ENCODE data around the gene LMAN1. TPM values are rescaled to one million over a fixed set of nuclear protein-coding genes. Genes with fewer than 3 reads are reported as not detected.

Gene LMAN1
- total and polyA plus RNA-seq, 4 donors = 77.2 to 265 (median 98.6) TPM

DNA sequence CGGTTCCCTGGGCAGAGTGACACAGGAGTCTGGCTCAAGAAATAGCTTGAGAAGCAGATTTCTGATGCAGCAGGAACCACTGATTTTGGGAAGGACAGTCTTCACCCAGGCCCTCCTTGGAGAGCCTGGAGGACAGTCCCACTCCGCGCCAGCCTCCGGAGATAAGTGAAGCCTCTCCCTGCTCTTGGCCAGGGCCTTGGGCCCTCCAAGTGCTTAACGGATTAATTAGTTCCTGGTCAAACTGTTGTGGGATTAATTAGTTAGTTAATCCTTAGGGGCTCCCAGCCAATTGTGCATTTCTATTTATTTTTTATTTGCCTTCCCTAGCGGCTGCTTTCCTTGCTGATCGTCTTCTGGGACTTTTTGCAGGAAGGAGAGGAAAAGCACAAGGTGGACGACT lies 60.2 kb downstream of the LMAN1 start:
- TF ChIP-seq RAD21 (IDR thresholded peaks at IDR 0.05) = no peak
- no peak for TF ChIP-seq GABPA (IDR thresholded peaks at IDR 0.05 in 1 of 2, conservative IDR thresholded peaks at IDR 0.05 in 1 of 2)
- no peak for TF ChIP-seq RXRA (IDR thresholded peaks at IDR 0.05)
- Histone ChIP-seq H3K4me3 (ENCODE audit: low read depth in 1 of 3, low read length in 3 of 3) (no peak overlapping the region), H3K9me3 (ENCODE audit: control insufficient read depth in 4 of 4, low read length in 3 of 4) (no peaks in the 10 kb centered on the region), H3K9ac (ENCODE audit: low read depth in 1 of 2, low read length in 2 of 2) (no peak overlapping the region), H3K27me3 (ENCODE audit: control insufficient read depth in 4 of 4, insufficient read depth in 4 of 4, low read length in 3 of 4) (peaks cover 0 to 5% (median 2%) of the 10 kb centered on the region in 4 donors), H3K36me3 (ENCODE audit: control insufficient read depth in 4 of 4, insufficient read depth in 3 of 4, low read depth in 1 of 4, low read length in 3 of 4) (no peaks in the 10 kb centered on the region), H3K27ac (ENCODE audit: low read depth in 1 of 2, low read length in 2 of 2) (no peak overlapping the region), H3K4me1 (ENCODE audit: control insufficient read depth in 4 of 4, insufficient read depth in 4 of 4, low read length in 3 of 4) (no peaks in the 10 kb centered on the region)
- WGBS = 75% methylated on average over 8 of the region's 8 CpGs
- no peak for DNase-seq (ENCODE audit: low spot score)

DNA sequence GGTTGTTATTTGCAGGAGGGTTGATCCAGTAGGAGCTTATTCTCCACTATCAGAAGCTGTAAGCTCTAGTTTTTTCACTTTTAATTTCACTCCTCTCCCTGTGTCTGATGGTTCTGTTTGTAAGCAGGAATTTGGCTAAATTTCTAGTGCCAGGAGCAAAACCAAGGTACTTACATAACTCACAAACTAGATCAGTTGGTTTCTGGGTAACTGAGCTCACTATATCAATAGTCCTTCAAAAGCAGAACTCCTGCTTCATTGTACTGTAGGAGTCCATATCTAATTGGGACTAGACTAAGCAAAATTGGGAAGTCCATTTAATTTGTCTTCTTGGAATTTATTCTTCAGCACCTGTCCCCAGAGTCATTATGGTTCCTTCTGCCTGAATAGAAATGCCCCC lies 65.7 kb downstream of the LMAN1 start:
- H3K27ac ChIP-seq (ENCODE audit: low read depth in 1 of 2, low read length in 2 of 2) = no peak overlapping the region
- H3K9me3 ChIP-seq (ENCODE audit: control insufficient read depth in 4 of 4, low read length in 3 of 4) = no peaks in the 10 kb centered on the region
- DNase-seq (ENCODE audit: low spot score) = no peak
- no peak for TF ChIP-seq FOXA1 (IDR thresholded peaks at IDR 0.05)
- TF ChIP-seq SP1 (IDR thresholded peaks at IDR 0.05) = no peak
- TF ChIP-seq NR2F2 (IDR thresholded peaks at IDR 0.05) = no peak
- TF ChIP-seq RXRA (IDR thresholded peaks at IDR 0.05) = no peak
- TF ChIP-seq GABPA (IDR thresholded peaks at IDR 0.05 in 1 of 2, conservative IDR thresholded peaks at IDR 0.05 in 1 of 2) = no peak
- no peak for TF ChIP-seq FOXA2 (IDR thresholded peaks at IDR 0.05)
- no peak for TF ChIP-seq JUND (IDR thresholded peaks at IDR 0.05)
- no peak for TF ChIP-seq YY1 (IDR thresholded peaks at IDR 0.05)
- TF ChIP-seq HNF4A (conservative IDR thresholded peaks at IDR 0.05) = no peak
- TF ChIP-seq, protein P1, sequence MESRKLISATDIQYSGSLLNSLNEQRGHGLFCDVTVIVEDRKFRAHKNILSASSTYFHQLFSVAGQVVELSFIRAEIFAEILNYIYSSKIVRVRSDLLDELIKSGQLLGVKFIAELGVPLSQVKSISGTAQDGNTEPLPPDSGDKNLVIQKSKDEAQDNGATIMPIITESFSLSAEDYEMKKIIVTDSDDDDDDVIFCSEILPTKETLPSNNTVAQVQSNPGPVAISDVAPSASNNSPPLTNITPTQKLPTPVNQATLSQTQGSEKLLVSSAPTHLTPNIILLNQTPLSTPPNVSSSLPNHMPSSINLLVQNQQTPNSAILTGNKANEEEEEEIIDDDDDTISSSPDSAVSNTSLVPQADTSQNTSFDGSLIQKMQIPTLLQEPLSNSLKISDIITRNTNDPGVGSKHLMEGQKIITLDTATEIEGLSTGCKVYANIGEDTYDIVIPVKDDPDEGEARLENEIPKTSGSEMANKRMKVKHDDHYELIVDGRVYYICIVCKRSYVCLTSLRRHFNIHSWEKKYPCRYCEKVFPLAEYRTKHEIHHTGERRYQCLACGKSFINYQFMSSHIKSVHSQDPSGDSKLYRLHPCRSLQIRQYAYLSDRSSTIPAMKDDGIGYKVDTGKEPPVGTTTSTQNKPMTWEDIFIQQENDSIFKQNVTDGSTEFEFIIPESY (IDR thresholded peaks at IDR 0.05) = no peak
- no peak for TF ChIP-seq EGR1 (IDR thresholded peaks at IDR 0.05; ENCODE audit: low read depth in 2 of 2)
- no peak for TF ChIP-seq RAD21 (IDR thresholded peaks at IDR 0.05)
- no peak for TF ChIP-seq TAF1 (conservative IDR thresholded peaks at IDR 0.05)
- no peak overlapping the region for H3K9ac ChIP-seq (ENCODE audit: low read depth in 1 of 2, low read length in 2 of 2)
- no peak overlapping the region for H3K4me3 ChIP-seq (ENCODE audit: low read depth in 1 of 3, low read length in 3 of 3)
- peaks cover 0 to 7% (median 2%) of the 10 kb centered on the region in 4 donors for H3K27me3 ChIP-seq (ENCODE audit: control insufficient read depth in 4 of 4, insufficient read depth in 4 of 4, low read length in 3 of 4)
- H3K4me1 ChIP-seq (ENCODE audit: control insufficient read depth in 4 of 4, insufficient read depth in 4 of 4, low read length in 3 of 4) = no peaks in the 10 kb centered on the region
- no peaks in the 10 kb centered on the region for H3K36me3 ChIP-seq (ENCODE audit: control insufficient read depth in 4 of 4, insufficient read depth in 3 of 4, low read depth in 1 of 4, low read length in 3 of 4)

DNA sequence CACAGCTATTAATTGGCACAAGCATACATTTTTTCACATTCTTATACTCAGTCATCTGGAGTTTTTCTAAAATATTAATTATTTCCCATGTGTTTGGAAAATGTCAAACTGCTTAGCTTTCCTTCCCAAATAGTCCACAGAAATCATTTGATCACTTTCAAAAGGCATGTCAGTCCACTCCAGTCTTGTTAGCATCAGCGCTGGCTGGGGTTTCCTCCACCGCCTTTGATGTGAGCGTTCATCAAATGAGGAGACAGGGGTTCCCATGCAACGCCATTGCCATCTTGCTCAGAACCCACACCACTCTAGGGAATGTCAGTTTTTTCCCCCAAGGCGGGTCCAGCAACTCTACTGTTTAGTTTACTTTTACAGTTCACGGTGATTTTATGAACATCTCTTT lies 72.7 kb downstream of the LMAN1 start:
- Histone ChIP-seq H3K4me3 (ENCODE audit: low read depth in 1 of 3, low read length in 3 of 3) (no peak overlapping the region), H3K27ac (ENCODE audit: low read depth in 1 of 2, low read length in 2 of 2) (no peak overlapping the region), H3K9me3 (ENCODE audit: control insufficient read depth in 4 of 4, low read length in 3 of 4) (no peaks in the 10 kb centered on the region), H3K9ac (ENCODE audit: low read depth in 1 of 2, low read length in 2 of 2) (no peak overlapping the region), H3K27me3 (ENCODE audit: control insufficient read depth in 4 of 4, insufficient read depth in 4 of 4, low read length in 3 of 4) (peaks cover 0 to 9% (median 3%) of the 10 kb centered on the region in 4 donors), H3K4me1 (ENCODE audit: control insufficient read depth in 4 of 4, insufficient read depth in 4 of 4, low read length in 3 of 4) (no peaks in the 10 kb centered on the region), H3K36me3 (ENCODE audit: control insufficient read depth in 4 of 4, insufficient read depth in 3 of 4, low read depth in 1 of 4, low read length in 3 of 4) (no peaks in the 10 kb centered on the region)
- DNase-seq (ENCODE audit: low spot score) = no peak
- WGBS = 72% methylated on average over 6 of the region's 6 CpGs
- TF ChIP-seq, protein P2, sequence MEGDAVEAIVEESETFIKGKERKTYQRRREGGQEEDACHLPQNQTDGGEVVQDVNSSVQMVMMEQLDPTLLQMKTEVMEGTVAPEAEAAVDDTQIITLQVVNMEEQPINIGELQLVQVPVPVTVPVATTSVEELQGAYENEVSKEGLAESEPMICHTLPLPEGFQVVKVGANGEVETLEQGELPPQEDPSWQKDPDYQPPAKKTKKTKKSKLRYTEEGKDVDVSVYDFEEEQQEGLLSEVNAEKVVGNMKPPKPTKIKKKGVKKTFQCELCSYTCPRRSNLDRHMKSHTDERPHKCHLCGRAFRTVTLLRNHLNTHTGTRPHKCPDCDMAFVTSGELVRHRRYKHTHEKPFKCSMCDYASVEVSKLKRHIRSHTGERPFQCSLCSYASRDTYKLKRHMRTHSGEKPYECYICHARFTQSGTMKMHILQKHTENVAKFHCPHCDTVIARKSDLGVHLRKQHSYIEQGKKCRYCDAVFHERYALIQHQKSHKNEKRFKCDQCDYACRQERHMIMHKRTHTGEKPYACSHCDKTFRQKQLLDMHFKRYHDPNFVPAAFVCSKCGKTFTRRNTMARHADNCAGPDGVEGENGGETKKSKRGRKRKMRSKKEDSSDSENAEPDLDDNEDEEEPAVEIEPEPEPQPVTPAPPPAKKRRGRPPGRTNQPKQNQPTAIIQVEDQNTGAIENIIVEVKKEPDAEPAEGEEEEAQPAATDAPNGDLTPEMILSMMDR (IDR thresholded peaks at IDR 0.05; ENCODE audit: low read depth, low read length, missing input control) = no peak
- TF ChIP-seq RXRA (IDR thresholded peaks at IDR 0.05) = no peak
- TF ChIP-seq TAF1 (conservative IDR thresholded peaks at IDR 0.05) = no peak
- TF ChIP-seq, protein P3, sequence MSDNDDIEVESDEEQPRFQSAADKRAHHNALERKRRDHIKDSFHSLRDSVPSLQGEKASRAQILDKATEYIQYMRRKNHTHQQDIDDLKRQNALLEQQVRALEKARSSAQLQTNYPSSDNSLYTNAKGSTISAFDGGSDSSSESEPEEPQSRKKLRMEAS (IDR thresholded peaks at IDR 0.05) = no peak
- TF ChIP-seq YY1 (IDR thresholded peaks at IDR 0.05) = no peak
- TF ChIP-seq GABPA (IDR thresholded peaks at IDR 0.05 in 1 of 2, conservative IDR thresholded peaks at IDR 0.05 in 1 of 2) = no peak
- no peak for TF ChIP-seq SP1 (IDR thresholded peaks at IDR 0.05)
- TF ChIP-seq, protein P4, sequence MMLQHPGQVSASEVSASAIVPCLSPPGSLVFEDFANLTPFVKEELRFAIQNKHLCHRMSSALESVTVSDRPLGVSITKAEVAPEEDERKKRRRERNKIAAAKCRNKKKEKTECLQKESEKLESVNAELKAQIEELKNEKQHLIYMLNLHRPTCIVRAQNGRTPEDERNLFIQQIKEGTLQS (IDR thresholded peaks at IDR 0.05) = no peak
- TF ChIP-seq RAD21 (IDR thresholded peaks at IDR 0.05) = no peak
- no peak for TF ChIP-seq JUND (IDR thresholded peaks at IDR 0.05)
- TF ChIP-seq, protein P1 (IDR thresholded peaks at IDR 0.05) = no peak
- TF ChIP-seq EGR1 (IDR thresholded peaks at IDR 0.05; ENCODE audit: low read depth in 2 of 2) = no peak
- TF ChIP-seq NR2F2 (IDR thresholded peaks at IDR 0.05) = no peak
- TF ChIP-seq HNF4G (IDR thresholded peaks at IDR 0.05) = no peak
